SK-N-MC (cell line): ENCODE results near the gene DENR.

Experiments
- EZH2 ChIP-seq: fragments of 200-600 bp; sonication (generic); IDR thresholded peaks from one replicate; pipeline ENCODE4 v1.6.1; 2017; ENCODE audit warnings: antibody characterized with exemption
- POLR2AphosphoS5 ChIP-seq: IDR thresholded peaks from 2 replicates; pipeline ENCODE4 v1.6.1; 2012; ENCODE audit warnings: mild to moderate bottlenecking, low read depth, low read length, borderline replicate concordance

GRCh38 chr12:122819209-122819785 lies 66.7 kb downstream of the DENR start:
- no peak for TF ChIP-seq EZH2
- TF ChIP-seq POLR2AphosphoS5: no peak
